Measurements from ENCODE around the gene AHCYL2. TPM values are rescaled to one million over a fixed set of nuclear protein-coding genes. Genes with fewer than 3 reads are reported as not detected.
A peak's percentile ranks its signal among the peaks of the same experiment; 100 is the strongest.
"Not testable (repeated sequence)": the region's sequence is repeated elsewhere in the genome, so short reads cannot be mapped to it uniquely, and the experiment has no call there.

AHCYL2 gene
- polyA plus RNA-seq, 2 donors: 3.8 to 5.5 TPM

GRCh38 chr7:129359176-129359575, 134.3 kb downstream of the AHCYL2 start:
- Histone ChIP-seq H3K4me1 (ENCODE audit: control insufficient read depth in 2 of 2, insufficient read depth in 2 of 2, low read length in 1 of 2) (no peaks in the 10 kb centered on the region), H3K27ac (ENCODE audit: low read depth in 2 of 2, low read length in 1 of 2) (no peak overlapping the region), H3K9me3 (ENCODE audit: control insufficient read depth in 2 of 2, insufficient read depth in 1 of 2, low read depth in 1 of 2, low read length in 1 of 2) (no peaks in the 10 kb centered on the region), H3K36me3 (ENCODE audit: control insufficient read depth in 2 of 2, insufficient read depth in 2 of 2, low read length in 1 of 2) (no peaks in the 10 kb centered on the region), H3K27me3 (ENCODE audit: control insufficient read depth in 1 of 2, insufficient read depth in 2 of 2, low read length in 2 of 2) (no peaks in the 10 kb centered on the region), H3K4me3 (ENCODE audit: low read depth in 1 of 2, low read length in 2 of 2) (no peak overlapping the region)
- WGBS, 2 donors: 77 to 93% methylated on average over 2 of the region's 2 CpGs

- Histone ChIP-seq H3K4me3 (ENCODE audit: low read depth in 1 of 2, low read length in 2 of 2) (no peak overlapping the region), H3K27ac (ENCODE audit: low read depth in 2 of 2, low read length in 1 of 2) (no peak overlapping the region), H3K9me3 (ENCODE audit: control insufficient read depth in 2 of 2, insufficient read depth in 1 of 2, low read depth in 1 of 2, low read length in 1 of 2) (no peaks in the 10 kb centered on the region), H3K36me3 (ENCODE audit: control insufficient read depth in 2 of 2, insufficient read depth in 2 of 2, low read length in 1 of 2) (no peaks in the 10 kb centered on the region), H3K27me3 (ENCODE audit: control insufficient read depth in 1 of 2, insufficient read depth in 2 of 2, low read length in 2 of 2) (no peaks in the 10 kb centered on the region), H3K4me1 (ENCODE audit: control insufficient read depth in 2 of 2, insufficient read depth in 2 of 2, low read length in 1 of 2) (no peaks in the 10 kb centered on the region)
- 66 to 76% methylated on average over 1 of the region's 1 CpG for WGBS, 2 donors
These were observed 134.8 kb downstream of the AHCYL2 start for GRCh38 chr7:129359638-129360037.

GRCh38 chr7:129361771-129362170, 136.9 kb downstream of the AHCYL2 start:
- WGBS, 2 donors: 100% methylated on average over 1 of the region's 1 CpG
- Histone ChIP-seq H3K27me3 (ENCODE audit: control insufficient read depth in 1 of 2, insufficient read depth in 2 of 2, low read length in 2 of 2) (no peaks in the 10 kb centered on the region), H3K4me3 (ENCODE audit: low read depth in 1 of 2, low read length in 2 of 2) (no peak overlapping the region), H3K27ac (ENCODE audit: low read depth in 2 of 2, low read length in 1 of 2) (no peak overlapping the region), H3K9me3 (ENCODE audit: control insufficient read depth in 2 of 2, insufficient read depth in 1 of 2, low read depth in 1 of 2, low read length in 1 of 2) (no peaks in the 10 kb centered on the region), H3K36me3 (ENCODE audit: control insufficient read depth in 2 of 2, insufficient read depth in 2 of 2, low read length in 1 of 2) (no peaks in the 10 kb centered on the region), H3K4me1 (ENCODE audit: control insufficient read depth in 2 of 2, insufficient read depth in 2 of 2, low read length in 1 of 2) (no peaks in the 10 kb centered on the region)

DNA sequence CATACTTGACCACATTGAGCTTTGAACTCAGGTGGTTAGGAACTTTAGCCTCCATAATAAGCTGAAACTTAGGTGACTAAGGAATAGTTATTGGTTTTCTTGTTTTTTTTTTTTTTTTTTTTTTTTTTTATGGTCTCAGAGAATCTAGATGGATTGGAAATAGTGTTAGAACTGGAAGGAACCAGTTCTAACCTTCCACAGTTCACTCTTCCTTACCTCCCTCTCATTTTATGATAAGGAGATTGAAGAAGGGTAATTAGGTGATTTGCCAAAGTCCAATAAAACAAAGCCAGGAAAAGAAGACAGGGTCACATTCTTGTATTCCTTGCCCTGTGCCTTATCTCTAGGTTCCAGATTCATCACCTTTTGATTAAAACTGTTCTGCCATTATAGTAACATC, 137.7 kb downstream of the AHCYL2 start:
- Histone ChIP-seq H3K27me3 (ENCODE audit: control insufficient read depth in 1 of 2, insufficient read depth in 2 of 2, low read length in 2 of 2) (no peaks in the 10 kb centered on the region), H3K4me1 (ENCODE audit: control insufficient read depth in 2 of 2, insufficient read depth in 2 of 2, low read length in 1 of 2) (no peaks in the 10 kb centered on the region), H3K27ac (ENCODE audit: low read depth in 2 of 2, low read length in 1 of 2) (no peak overlapping the region), H3K36me3 (ENCODE audit: control insufficient read depth in 2 of 2, insufficient read depth in 2 of 2, low read length in 1 of 2) (no peaks in the 10 kb centered on the region), H3K9me3 (ENCODE audit: control insufficient read depth in 2 of 2, insufficient read depth in 1 of 2, low read depth in 1 of 2, low read length in 1 of 2) (no peaks in the 10 kb centered on the region), H3K4me3 (ENCODE audit: low read depth in 1 of 2, low read length in 2 of 2) (no peak overlapping the region)

DNA sequence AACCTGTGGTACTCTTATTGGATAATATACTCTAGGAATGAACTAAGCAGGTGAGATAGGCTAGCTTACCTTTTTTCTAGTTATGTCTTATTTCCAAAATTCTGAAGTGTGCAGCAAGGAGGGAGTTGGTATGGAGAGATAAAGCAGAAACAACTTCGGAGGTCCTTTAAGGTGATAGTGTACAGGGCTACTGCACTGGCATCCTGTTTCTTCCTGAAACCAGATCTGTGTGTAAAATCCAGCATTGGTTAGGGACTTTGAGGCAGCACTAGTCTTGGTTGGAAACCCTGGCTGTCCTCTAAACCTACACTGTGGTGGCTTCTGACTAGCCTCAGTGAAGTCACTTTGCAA, 142.5 kb downstream of the AHCYL2 start:
- Histone ChIP-seq H3K4me1 (ENCODE audit: control insufficient read depth in 2 of 2, insufficient read depth in 2 of 2, low read length in 1 of 2) (no peaks in the 10 kb centered on the region), H3K27ac (ENCODE audit: low read depth in 2 of 2, low read length in 1 of 2) (peak overlapping the region in 1 of 2 donors; percentile 7), H3K27me3 (ENCODE audit: control insufficient read depth in 1 of 2, insufficient read depth in 2 of 2, low read length in 2 of 2) (no peaks in the 10 kb centered on the region), H3K9me3 (ENCODE audit: control insufficient read depth in 2 of 2, insufficient read depth in 1 of 2, low read depth in 1 of 2, low read length in 1 of 2) (no peaks in the 10 kb centered on the region), H3K36me3 (ENCODE audit: control insufficient read depth in 2 of 2, insufficient read depth in 2 of 2, low read length in 1 of 2) (no peaks in the 10 kb centered on the region), H3K4me3 (ENCODE audit: low read depth in 1 of 2, low read length in 2 of 2) (no peak overlapping the region)
- 83 to 84% methylated on average over 1 of the region's 1 CpG for WGBS, 2 donors

GRCh38 chr7:129367700-129368388, 143.0 kb downstream of the AHCYL2 start:
- no peaks in the 10 kb centered on the region for H3K36me3 ChIP-seq (ENCODE audit: control insufficient read depth in 2 of 2, insufficient read depth in 2 of 2, low read length in 1 of 2)
- no peaks in the 10 kb centered on the region for H3K27me3 ChIP-seq (ENCODE audit: control insufficient read depth in 1 of 2, insufficient read depth in 2 of 2, low read length in 2 of 2)
- 11 to 13% methylated on average over 11 of the region's 11 CpGs for WGBS, 2 donors
- H3K27ac ChIP-seq (ENCODE audit: low read depth in 2 of 2, low read length in 1 of 2): peak overlapping the region in 1 of 2 donors; percentile 81
- H3K4me3 ChIP-seq (ENCODE audit: low read depth in 1 of 2, low read length in 2 of 2): peak overlapping the region in 1 of 2 donors; percentile 27
- H3K4me1 ChIP-seq (ENCODE audit: control insufficient read depth in 2 of 2, insufficient read depth in 2 of 2, low read length in 1 of 2): no peaks in the 10 kb centered on the region
- no peaks in the 10 kb centered on the region for H3K9me3 ChIP-seq (ENCODE audit: control insufficient read depth in 2 of 2, insufficient read depth in 1 of 2, low read depth in 1 of 2, low read length in 1 of 2)

- H3K4me1 ChIP-seq (ENCODE audit: control insufficient read depth in 2 of 2, insufficient read depth in 2 of 2, low read length in 1 of 2): no peaks in the 10 kb centered on the region
- H3K27ac ChIP-seq (ENCODE audit: low read depth in 2 of 2, low read length in 1 of 2): peak overlapping the region in 1 of 2 donors; percentile 81
- no peaks in the 10 kb centered on the region for H3K9me3 ChIP-seq (ENCODE audit: control insufficient read depth in 2 of 2, insufficient read depth in 1 of 2, low read depth in 1 of 2, low read length in 1 of 2)
- H3K4me3 ChIP-seq (ENCODE audit: low read depth in 1 of 2, low read length in 2 of 2): no peak overlapping the region
- no peaks in the 10 kb centered on the region for H3K27me3 ChIP-seq (ENCODE audit: control insufficient read depth in 1 of 2, insufficient read depth in 2 of 2, low read length in 2 of 2)
- H3K36me3 ChIP-seq (ENCODE audit: control insufficient read depth in 2 of 2, insufficient read depth in 2 of 2, low read length in 1 of 2): no peaks in the 10 kb centered on the region
- 54 to 64% methylated on average over 7 of the region's 7 CpGs for WGBS, 2 donors
These were observed 143.7 kb downstream of the AHCYL2 start for GRCh38 chr7:129368389-129368986.

- H3K27ac ChIP-seq (ENCODE audit: low read depth in 2 of 2, low read length in 1 of 2); H3K36me3 ChIP-seq (ENCODE audit: control insufficient read depth in 2 of 2, insufficient read depth in 2 of 2, low read length in 1 of 2); H3K4me3 ChIP-seq (ENCODE audit: low read depth in 1 of 2, low read length in 2 of 2); H3K27me3 ChIP-seq (ENCODE audit: control insufficient read depth in 1 of 2, insufficient read depth in 2 of 2, low read length in 2 of 2); H3K9me3 ChIP-seq (ENCODE audit: control insufficient read depth in 2 of 2, insufficient read depth in 1 of 2, low read depth in 1 of 2, low read length in 1 of 2); H3K4me1 ChIP-seq (ENCODE audit: control insufficient read depth in 2 of 2, insufficient read depth in 2 of 2, low read length in 1 of 2): not testable (repeated sequence)
- WGBS, 2 donors: 92 to 97% methylated on average over 7 of the region's 7 CpGs
These were observed 144.6 kb downstream of the AHCYL2 start for GRCh38 chr7:129369447-129369846.

DNA sequence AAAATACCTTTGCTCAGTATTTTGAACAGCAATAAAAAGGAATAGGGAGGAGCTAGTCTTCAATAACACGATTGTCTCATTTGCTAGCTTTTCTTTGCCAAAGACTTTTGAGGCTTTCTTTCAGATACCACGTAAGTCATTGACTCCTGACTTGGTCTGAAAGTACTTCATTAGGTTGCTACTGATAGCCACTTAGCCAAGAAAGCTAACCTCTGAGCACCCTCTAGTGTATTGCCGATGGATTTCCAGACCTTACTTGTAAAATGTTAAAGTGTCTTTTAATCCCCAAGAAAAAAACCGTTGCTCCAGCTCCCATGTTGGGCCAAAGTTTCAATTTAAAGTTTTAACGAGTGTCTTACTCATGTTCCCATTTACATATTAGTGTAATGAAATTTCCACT, 146.0 kb downstream of the AHCYL2 start:
- H3K27me3 ChIP-seq (ENCODE audit: control insufficient read depth in 1 of 2, insufficient read depth in 2 of 2, low read length in 2 of 2): no peaks in the 10 kb centered on the region
- 53 to 66% methylated on average over 5 of the region's 5 CpGs for WGBS, 2 donors
- H3K27ac ChIP-seq (ENCODE audit: low read depth in 2 of 2, low read length in 1 of 2): no peak overlapping the region
- no peaks in the 10 kb centered on the region for H3K4me1 ChIP-seq (ENCODE audit: control insufficient read depth in 2 of 2, insufficient read depth in 2 of 2, low read length in 1 of 2)
- no peaks in the 10 kb centered on the region for H3K36me3 ChIP-seq (ENCODE audit: control insufficient read depth in 2 of 2, insufficient read depth in 2 of 2, low read length in 1 of 2)
- no peaks in the 10 kb centered on the region for H3K9me3 ChIP-seq (ENCODE audit: control insufficient read depth in 2 of 2, insufficient read depth in 1 of 2, low read depth in 1 of 2, low read length in 1 of 2)
- H3K4me3 ChIP-seq (ENCODE audit: low read depth in 1 of 2, low read length in 2 of 2): no peak overlapping the region

DNA sequence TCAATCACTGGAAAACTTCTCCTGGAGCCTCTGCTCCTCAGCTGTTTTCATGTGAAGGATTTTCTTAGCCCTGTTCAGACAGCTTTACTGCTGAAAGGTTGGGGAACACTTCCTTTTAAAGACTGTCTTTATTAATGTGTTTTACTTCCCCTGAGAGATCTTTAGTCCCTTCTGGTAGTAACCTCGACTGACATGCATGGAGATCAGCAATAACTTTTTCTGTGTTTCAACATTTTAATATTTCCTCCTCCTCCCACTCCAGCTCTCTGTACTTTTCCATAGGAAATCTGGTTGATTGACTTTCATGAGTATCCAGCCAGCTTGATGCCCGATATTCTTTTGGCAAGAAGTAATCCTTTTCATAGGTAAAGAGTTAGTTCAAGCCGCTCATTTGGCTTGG, 146.7 kb downstream of the AHCYL2 start:
- H3K4me3 ChIP-seq (ENCODE audit: low read depth in 1 of 2, low read length in 2 of 2): no peak overlapping the region

More for the DNA sequence above, 146.7 kb downstream of the AHCYL2 start:
- Histone ChIP-seq H3K27ac (ENCODE audit: low read depth in 2 of 2, low read length in 1 of 2) (no peak overlapping the region), H3K4me1 (ENCODE audit: control insufficient read depth in 2 of 2, insufficient read depth in 2 of 2, low read length in 1 of 2) (no peaks in the 10 kb centered on the region), H3K27me3 (ENCODE audit: control insufficient read depth in 1 of 2, insufficient read depth in 2 of 2, low read length in 2 of 2) (no peaks in the 10 kb centered on the region), H3K9me3 (ENCODE audit: control insufficient read depth in 2 of 2, insufficient read depth in 1 of 2, low read depth in 1 of 2, low read length in 1 of 2) (no peaks in the 10 kb centered on the region), H3K36me3 (ENCODE audit: control insufficient read depth in 2 of 2, insufficient read depth in 2 of 2, low read length in 1 of 2) (no peaks in the 10 kb centered on the region)
- 61 to 65% methylated on average over 3 of the region's 3 CpGs for WGBS, 2 donors

Measured in esophagus (tissue), 2 donors.